GM19455 (cell line): Measurements from ENCODE around the gene SUGCT.
"Not testable (repeated sequence)": the region's sequence is repeated elsewhere in the genome, so short reads cannot be mapped to it uniquely, and the experiment has no call there.

Experiments used
- ATAC-seq: cut with Tn5 transposase; IDR thresholded peaks from one replicate; pipeline ENCODE4 v1.9.1; 2021; ENCODE audit not compliant: unreplicated experiment

Gene SUGCT

DNA sequence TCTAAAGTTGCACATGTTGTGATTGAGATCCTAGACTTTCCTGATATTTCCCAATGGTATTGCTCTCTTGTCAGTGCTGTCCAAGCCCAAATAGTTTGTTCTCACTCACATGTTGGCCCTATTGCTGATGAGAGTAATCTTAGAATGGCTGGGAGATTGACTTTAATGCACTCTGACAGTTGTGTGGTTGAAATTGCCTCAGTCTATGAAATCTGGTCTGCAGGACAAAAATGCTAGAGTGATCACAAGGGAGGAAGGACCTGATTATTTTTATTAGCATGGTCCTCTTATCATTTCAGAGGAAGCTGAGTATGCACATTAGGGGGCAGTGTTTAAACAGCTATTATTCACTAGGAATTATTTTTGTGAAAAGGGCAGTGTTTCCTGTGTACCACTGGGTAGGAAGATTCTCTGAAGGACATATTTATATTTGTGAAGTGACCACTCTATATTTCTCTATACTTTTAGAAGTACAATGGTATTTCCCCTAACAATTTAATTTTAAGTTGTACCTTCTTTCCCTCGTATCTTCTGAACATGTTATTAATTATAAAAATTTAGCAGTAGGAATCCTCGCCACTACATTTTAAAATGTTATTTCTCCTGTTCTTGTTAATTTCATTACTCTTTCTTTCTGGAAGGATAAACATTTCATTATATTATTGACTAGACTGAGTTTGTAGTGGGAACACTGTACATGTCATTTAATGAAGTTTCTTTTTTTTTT, 64.4 kb downstream of the SUGCT start:
- ATAC-seq = no peak

GRCh38 chr7:40200791-40201190, 66.0 kb downstream of the SUGCT start:
- no peak for ATAC-seq

- no peak for ATAC-seq
These were observed 68.0 kb downstream of the SUGCT start for GRCh38 chr7:40202851-40203250.

- no peak for ATAC-seq
These were observed 69.8 kb downstream of the SUGCT start for GRCh38 chr7:40204581-40204980.

GRCh38 chr7:40205992-40206391, 71.2 kb downstream of the SUGCT start:
- ATAC-seq = no peak

DNA sequence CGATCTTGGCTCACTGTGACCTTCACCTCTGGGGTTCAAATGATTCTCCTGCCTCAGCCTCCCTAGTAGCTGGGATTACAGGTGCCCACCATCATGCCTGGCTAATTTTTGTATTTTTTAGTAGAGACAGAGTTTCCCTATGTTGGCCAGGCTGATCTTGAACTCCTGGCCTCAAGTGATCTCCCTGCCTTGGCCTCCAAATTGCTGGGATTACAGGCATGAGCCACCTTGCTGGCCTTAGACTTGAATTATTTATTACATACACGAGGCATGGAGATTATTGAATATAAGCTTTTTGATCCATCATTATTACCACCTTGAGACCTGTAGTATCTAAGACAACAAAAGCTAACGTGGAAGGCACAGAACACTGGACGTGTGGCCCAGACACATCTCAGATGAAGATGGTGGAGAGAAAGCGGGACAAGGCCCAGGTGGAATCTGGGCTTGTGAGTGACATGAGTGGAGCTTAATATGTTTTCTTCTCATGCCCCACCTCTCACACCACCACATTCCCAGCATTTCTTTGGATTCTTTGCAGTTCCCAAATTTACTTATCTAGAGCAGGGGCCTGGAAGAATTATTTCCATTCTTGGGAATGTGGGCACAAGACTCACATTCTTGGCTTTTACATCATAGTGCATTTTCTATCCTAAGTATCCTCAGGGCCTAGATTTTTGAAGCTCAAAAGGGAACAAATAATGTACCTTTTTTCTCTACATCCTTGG, 76.6 kb downstream of the SUGCT start:
- no peak for ATAC-seq

DNA sequence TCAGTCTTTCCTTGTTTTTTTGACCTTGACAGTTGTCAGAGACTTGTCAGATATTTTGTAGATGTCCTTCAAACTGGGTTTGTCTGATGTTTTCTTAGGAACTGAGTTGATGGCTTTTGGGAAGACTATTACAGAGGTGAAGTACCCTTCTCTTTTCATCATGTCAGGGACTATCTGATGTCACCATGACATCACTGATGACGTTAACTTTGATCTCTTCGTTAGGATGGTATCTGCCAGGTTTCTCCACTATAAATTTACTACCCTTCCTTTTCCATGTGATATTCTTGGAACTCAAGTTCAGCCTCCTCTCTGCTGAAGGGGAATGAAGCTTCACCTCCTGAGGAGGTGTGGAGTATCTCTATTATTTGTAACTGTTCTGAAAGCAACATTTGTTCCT, 78.5 kb downstream of the SUGCT start:
- ATAC-seq = no peak

DNA sequence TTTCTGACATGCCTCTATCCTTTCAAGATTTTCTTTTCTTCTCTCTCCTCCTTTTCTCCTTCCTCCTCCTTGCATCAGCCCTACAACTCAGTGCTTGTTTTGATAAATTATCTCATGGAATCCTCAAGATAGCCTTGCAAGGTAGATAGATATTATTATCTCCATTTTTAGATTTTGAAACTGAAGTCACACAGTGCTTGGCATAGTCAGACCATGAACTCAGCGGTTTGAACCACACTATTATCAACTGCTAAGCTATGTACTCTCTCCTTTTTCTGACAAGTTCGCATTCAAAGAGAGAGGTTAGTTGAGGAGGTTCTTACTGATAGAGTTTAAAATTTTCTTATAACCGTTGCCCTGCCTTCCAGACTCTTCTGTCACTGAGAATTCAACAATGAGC, 79.1 kb downstream of the SUGCT start:
- ATAC-seq = no peak

- ATAC-seq = not testable (repeated sequence)
These were observed 83.8 kb downstream of the SUGCT start for GRCh38 chr7:40218612-40219011.

DNA sequence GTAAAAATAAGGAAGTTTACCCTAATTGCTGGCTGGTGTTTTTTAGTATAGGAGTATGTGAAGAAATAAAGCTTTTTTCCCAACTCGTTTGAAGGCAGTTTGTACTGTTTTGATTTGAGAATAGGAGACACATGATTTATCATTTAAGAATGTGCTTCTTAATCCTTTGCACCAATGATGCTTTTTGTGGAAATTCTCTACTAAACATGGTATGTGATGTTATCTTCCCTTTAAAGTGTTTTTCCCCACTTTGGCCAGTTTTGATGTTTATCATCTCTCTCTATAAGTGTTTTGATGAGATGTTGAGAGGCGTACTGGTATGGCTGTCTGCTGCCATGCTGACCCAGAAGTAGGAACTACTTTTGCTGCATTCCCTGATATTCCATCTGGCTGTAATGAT, 85.1 kb downstream of the SUGCT start:
- ATAC-seq = no peak

DNA sequence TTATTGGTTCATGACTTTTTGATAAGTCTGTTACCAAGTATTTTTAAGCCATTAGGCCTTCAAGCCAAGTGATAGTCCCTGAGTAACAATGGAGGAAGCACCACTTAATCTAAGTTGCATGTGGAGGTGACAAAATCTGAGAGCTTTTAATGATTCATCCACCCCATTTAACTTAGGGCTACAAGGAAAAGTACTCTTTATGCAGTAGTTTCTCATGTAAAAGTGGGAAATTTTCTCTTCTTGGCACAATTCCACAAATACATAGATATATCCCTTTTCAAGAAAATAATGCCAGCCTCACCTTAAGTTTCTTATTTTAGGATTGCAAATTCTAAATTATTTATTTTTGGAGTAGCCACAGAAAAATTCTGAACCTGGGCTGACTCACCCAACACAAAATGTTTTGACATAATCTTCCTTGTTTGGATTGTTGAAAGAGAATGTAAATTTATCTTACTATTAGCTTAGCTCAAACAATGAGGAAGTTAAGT, 85.7 kb downstream of the SUGCT start:
- no peak for ATAC-seq

GRCh38 chr7:40221836-40222235, 87.0 kb downstream of the SUGCT start:
- no peak for ATAC-seq

DNA sequence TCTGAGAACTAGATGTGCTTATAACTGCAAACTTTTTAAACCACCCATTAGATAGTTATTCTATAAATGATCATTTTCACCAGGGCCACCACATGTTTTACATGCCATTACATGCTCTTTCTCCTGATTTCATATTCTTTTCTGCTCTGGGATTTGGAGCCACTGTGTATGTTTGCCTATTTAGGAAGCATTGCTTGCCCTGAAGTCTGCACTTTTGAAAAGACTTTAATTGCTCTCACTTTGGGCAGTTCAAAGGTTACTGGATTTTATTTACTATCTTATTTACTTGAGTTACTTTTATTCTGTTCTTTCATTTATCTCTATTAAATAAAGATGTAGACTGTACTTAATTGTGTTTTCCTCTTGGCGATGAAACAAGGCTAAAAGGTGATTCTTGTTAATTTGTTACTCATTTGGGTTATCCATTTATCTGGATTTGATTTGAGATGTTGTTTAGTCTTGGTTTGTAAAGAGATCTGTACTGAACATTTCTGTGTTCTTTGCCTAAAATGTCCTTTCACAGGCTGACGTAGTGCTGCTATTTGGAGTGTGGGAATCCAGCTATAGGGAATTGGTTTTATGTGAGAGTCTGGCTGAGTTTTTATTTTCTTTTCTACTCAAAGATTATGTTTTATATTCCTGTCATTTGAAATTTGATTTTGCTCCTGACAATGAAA, 88.8 kb downstream of the SUGCT start:
- ATAC-seq = no peak

GRCh38 chr7:40230101-40230500, 95.3 kb downstream of the SUGCT start:
- ATAC-seq = no peak

- no peak for ATAC-seq
These were observed 97.0 kb downstream of the SUGCT start for GRCh38 chr7:40231796-40232195.

DNA sequence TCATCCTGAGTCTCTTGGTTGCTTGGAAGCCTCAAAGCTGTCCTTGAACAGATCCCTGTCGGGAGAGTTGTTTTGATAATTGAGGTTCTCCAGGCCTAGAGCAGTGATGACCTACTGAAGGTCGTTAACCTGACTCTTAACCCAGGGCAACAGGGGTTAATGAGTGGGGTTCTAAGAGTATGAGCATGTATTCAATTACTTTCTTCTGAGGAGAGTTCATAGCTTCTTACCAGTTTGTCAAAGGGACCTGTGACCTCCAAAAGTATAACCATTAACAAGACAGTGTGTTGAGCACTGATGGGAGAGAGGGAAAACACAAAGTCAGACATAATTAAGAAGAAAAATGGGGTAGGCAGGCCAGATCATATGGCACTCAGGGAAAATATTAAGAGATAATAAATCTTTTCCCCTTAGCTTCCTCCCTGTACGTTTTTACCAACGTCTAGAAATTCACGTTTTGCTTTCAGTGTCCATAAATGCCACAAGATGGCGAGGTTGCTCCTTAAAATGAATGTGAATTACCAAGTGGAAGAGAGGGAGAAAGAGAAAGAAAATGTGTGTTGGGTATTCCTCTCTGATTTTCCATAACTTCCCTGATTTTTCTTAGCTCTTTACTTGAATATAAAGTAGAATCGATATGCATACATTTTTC, 97.6 kb downstream of the SUGCT start:
- peak; percentile 55 for ATAC-seq

GRCh38 chr7:40234046-40234445, 99.2 kb downstream of the SUGCT start:
- ATAC-seq = no peak

DNA sequence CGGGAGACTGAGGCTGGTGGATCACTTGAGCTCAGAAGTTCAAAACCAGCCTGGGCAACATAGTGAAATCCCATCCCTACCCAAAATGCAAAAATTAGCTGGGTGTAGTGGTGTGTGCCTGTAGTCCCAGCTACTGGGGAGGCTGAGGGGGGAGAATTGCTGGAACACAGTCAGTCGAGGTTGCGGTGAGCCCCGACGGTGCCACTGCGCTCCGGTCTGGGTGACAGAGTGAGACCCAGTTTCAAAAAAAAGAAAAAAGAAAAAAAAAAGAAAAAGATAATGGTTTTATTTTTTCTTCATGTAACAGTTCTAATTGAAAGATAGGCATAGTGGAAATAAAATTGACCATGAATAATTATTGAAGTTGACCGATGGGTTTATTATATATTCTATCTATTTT, 99.9 kb downstream of the SUGCT start:
- ATAC-seq = no peak

- no peak for ATAC-seq
These were observed 102.9 kb downstream of the SUGCT start for GRCh38 chr7:40237731-40238130.

- no peak for ATAC-seq
These were observed 105.0 kb downstream of the SUGCT start for GRCh38 chr7:40239755-40240303.

GRCh38 chr7:40243076-40243475, 108.3 kb downstream of the SUGCT start:
- no peak for ATAC-seq
